NB4 (cell line): ENCODE data around the gene SLC35E1.
"Not testable (repeated sequence)": the region's sequence is repeated elsewhere in the genome, so short reads cannot be mapped to it uniquely, and the experiment has no call there.

ENCODE experiments used
- DNase-seq: peaks from one replicate; pipeline ENCODE4 v3.0.0; 2010; ENCODE audit warnings: low read depth
- H3K4me3 ChIP-seq: one replicate; pipeline ENCODE4 v1.5.1; 2011; ENCODE audit warnings: mild to moderate bottlenecking, low read depth, low read length, moderate library complexity
- CTCF ChIP-seq: IDR thresholded peaks from one replicate; pipeline ENCODE4 v1.5.1; 2012; ENCODE audit warnings: low read depth, low read length
- MYC ChIP-seq: IDR thresholded peaks from 2 replicates; pipeline ENCODE4 v1.6.1; 2011; ENCODE audit warnings: low read depth, low read length
- POLR2A ChIP-seq: IDR thresholded peaks from 2 replicates; pipeline ENCODE4 v1.6.1; 2011; ENCODE audit warnings: mild to moderate bottlenecking; ENCODE audit not compliant: insufficient read length; ENCODE audit errors: extremely low read depth
- TF ChIP-seq, protein P1 (sequence below): IDR thresholded peaks from 2 replicates; pipeline ENCODE4 v1.6.1; 2011; ENCODE audit warnings: low read depth, low read length

The SLC35E1 gene

DNA sequence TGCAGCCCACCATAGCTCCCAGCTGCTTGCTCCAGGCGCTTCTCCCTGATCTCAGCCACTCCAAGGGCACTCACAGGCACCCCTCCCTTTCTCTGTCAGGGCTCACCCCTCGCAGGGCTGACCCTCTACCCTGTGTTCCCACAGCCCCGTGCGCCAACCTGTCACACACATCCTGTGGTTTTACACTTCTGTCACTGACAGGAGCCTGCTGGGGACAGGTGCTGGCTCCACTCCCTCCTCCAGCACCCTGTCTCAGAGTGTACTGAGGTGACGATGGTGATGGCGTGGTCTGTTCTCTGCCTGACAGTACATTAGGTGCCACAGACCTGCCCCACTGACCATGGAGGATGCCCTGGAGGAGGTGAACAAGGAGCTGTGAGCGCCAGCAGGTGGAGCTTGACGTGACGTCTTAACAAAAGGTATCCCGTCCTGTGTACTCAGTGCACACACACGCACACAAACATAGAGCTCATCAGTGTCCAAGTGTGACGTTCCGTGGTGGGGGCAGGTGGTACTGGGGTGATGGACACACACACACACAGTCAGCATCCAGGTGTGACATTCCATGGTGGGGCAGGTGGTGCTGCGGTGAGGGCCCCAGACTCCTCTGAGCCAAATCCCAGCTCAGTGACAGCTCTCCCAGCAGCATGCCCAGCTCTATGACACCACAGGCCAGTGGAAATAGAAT is 55.1 kb downstream of the SLC35E1 start:
- no peak overlapping the region for H3K4me3 ChIP-seq
- no peak for TF ChIP-seq POLR2A
- no peak for TF ChIP-seq MYC
- TF ChIP-seq, protein P1, sequence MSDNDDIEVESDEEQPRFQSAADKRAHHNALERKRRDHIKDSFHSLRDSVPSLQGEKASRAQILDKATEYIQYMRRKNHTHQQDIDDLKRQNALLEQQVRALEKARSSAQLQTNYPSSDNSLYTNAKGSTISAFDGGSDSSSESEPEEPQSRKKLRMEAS = no peak
- TF ChIP-seq CTCF = no peak
- DNase-seq = no peak

DNA sequence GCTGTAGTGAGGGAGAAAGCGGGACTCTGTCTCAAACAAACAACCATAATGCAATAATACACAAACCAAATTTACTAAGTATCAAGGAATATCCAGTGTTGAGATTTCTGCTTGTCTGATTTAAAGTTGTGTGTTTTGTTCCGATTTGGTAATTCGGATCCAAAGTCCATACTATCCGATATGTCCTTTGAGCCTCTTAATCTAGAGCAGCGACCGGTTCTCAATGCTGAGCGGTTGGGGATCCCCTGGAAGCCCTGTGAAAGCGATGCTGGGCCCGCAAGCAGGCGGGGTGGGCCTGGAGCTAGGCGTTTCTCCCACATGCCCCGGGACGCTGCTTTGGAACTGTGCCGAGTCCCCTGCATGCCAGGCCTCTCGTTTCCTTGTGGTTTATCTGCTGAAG is 55.8 kb downstream of the SLC35E1 start:
- H3K4me3 ChIP-seq = no peak overlapping the region
- no peak for DNase-seq
- TF ChIP-seq CTCF (no peak), POLR2A (no peak), MYC (no peak)
- TF ChIP-seq, protein P1 = no peak

GRCh38 chr19:16514383-16515019 is 57.7 kb downstream of the SLC35E1 start:
- no peak for DNase-seq
- H3K4me3 ChIP-seq = no peak overlapping the region
- TF ChIP-seq POLR2A (no peak), CTCF (no peak), MYC (no peak)
- TF ChIP-seq, protein P1 = no peak

DNA sequence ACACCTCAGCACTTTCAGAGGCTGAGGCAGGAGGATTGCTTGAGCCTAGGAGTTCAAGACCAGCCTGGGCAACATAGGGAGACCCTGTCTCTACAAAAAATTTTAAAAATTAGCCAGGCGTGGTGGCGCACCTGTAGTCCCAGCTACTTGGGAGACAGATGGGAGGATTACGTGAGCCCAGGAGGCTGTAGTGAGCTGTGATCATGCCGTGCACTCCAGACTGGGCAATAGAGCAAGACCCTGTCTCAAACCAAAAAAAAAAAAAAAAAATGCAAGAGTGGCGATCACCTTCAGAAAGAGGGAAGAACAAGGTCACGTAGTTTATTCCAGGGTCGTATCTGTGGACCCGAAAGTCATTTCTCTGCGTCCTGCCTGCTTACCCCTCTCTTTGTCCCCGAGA is 59.6 kb downstream of the SLC35E1 start:
- H3K4me3 ChIP-seq, DNase-seq: not testable (repeated sequence)

- no peak for DNase-seq
- no peak for TF ChIP-seq MYC
- TF ChIP-seq, protein P1 = no peak
- TF ChIP-seq CTCF = no peak
- no peak for TF ChIP-seq POLR2A
- no peak overlapping the region for H3K4me3 ChIP-seq
These were observed 62.8 kb downstream of the SLC35E1 start for GRCh38 chr19:16509141-16510061.

DNA sequence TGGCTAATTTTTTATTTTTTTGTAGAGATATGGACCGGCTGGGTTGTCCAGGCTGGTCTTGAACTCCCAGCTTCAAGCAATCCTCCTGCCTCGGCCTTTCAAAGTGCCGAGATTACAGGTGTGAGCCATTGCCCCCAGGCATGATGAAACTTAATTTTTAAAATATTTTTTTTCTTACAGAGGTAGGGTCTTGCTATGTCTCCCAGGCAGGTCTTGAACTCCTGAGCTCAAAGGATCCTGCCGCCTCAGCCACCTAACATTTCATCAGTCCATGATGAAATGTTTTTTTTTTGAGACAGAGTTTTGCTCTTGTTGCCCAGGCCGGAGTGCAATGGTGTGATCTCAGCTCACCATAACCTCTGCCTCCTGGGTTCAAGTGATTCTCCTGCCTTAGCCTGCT is 63.7 kb downstream of the SLC35E1 start:
- no peak for DNase-seq
- TF ChIP-seq, protein P1 = no peak
- TF ChIP-seq POLR2A = no peak
- TF ChIP-seq CTCF = no peak

More for the DNA sequence above, 63.7 kb downstream of the SLC35E1 start:
- H3K4me3 ChIP-seq = no peak overlapping the region
